Progenitor cell of endocrine pancreas (in vitro differentiated cells): ENCODE data around the gene SCYL3. TPM values are rescaled to one million over a fixed set of nuclear protein-coding genes. Genes with fewer than 3 reads are reported as not detected.

Source experiments
- DNase-seq: peaks from one replicate; pipeline ENCODE4 v3.0.0; 2021; ENCODE audit warnings: low spot score; ENCODE audit not compliant: unreplicated experiment
- H3K27ac Mint-ChIP-seq: 2 replicates; pipeline ENCODE4 v1.8.0; 2021; ENCODE audit warnings: mild to moderate bottlenecking, moderate library complexity, mixed read lengths
- H3K27me3 Mint-ChIP-seq: 2 replicates; pipeline ENCODE4 v1.8.0; 2021; ENCODE audit warnings: mixed read lengths
- H3K36me3 Mint-ChIP-seq: 2 replicates; pipeline ENCODE4 v1.8.0; 2022; ENCODE audit warnings: mixed read lengths; ENCODE audit not compliant: insufficient read depth
- H3K4me1 Mint-ChIP-seq: 2 replicates; pipeline ENCODE4 v1.8.0; 2021; ENCODE audit warnings: low read depth, mixed read lengths
- H3K4me3 Mint-ChIP-seq: 2 replicates; pipeline ENCODE4 v1.8.0; 2021; ENCODE audit warnings: low read depth, mild to moderate bottlenecking, moderate library complexity, mixed read lengths
- H3K9me3 Mint-ChIP-seq: 2 replicates; pipeline ENCODE4 v1.8.0; 2021; ENCODE audit warnings: low read depth, mixed read lengths
- total RNA-seq: library from RNA; stranded (reverse); gene quantifications from 2 replicates; pipeline ENCODE4 v1.2.1, GENCODE V29; 2021
- TF ChIP-seq, protein P1 (sequence below): fragments of 200-600 bp; sonication (generic); IDR thresholded peaks from one replicate; pipeline ENCODE4 v1.5.0; 2021; ENCODE audit warnings: antibody characterized with exemption, mild to moderate bottlenecking; ENCODE audit not compliant: unreplicated experiment

SCYL3 gene
- total RNA-seq, 1 donor from 2014 or later: 14.8 TPM

GRCh38 chr1:169860187-169860586 lies 33.5 kb downstream of the SCYL3 start:
- no peak overlapping the region for H3K27ac Mint-ChIP-seq
- H3K4me3 Mint-ChIP-seq: no peak overlapping the region
- peaks cover 34% of the 10 kb centered on the region for H3K36me3 Mint-ChIP-seq
- H3K27me3 Mint-ChIP-seq: no peaks in the 10 kb centered on the region
- H3K9me3 Mint-ChIP-seq: no peaks in the 10 kb centered on the region
- no peak for DNase-seq
- H3K4me1 Mint-ChIP-seq: peaks cover 1% of the 10 kb centered on the region
- TF ChIP-seq, protein P1, sequence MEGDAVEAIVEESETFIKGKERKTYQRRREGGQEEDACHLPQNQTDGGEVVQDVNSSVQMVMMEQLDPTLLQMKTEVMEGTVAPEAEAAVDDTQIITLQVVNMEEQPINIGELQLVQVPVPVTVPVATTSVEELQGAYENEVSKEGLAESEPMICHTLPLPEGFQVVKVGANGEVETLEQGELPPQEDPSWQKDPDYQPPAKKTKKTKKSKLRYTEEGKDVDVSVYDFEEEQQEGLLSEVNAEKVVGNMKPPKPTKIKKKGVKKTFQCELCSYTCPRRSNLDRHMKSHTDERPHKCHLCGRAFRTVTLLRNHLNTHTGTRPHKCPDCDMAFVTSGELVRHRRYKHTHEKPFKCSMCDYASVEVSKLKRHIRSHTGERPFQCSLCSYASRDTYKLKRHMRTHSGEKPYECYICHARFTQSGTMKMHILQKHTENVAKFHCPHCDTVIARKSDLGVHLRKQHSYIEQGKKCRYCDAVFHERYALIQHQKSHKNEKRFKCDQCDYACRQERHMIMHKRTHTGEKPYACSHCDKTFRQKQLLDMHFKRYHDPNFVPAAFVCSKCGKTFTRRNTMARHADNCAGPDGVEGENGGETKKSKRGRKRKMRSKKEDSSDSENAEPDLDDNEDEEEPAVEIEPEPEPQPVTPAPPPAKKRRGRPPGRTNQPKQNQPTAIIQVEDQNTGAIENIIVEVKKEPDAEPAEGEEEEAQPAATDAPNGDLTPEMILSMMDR: no peak

- no peaks in the 10 kb centered on the region for H3K4me1 Mint-ChIP-seq
- H3K27ac Mint-ChIP-seq: no peak overlapping the region
- peaks cover 36% of the 10 kb centered on the region for H3K36me3 Mint-ChIP-seq
- no peaks in the 10 kb centered on the region for H3K27me3 Mint-ChIP-seq
- H3K4me3 Mint-ChIP-seq: no peak overlapping the region
- no peak for DNase-seq
- TF ChIP-seq, protein P1: no peak
- H3K9me3 Mint-ChIP-seq: no peaks in the 10 kb centered on the region
Measured at GRCh38 chr1:169859001-169859400, 34.7 kb downstream of the SCYL3 start.

GRCh38 chr1:169858467-169858866 lies 35.2 kb downstream of the SCYL3 start:
- Mint-ChIP-seq H3K4me1 (no peaks in the 10 kb centered on the region), H3K27me3 (no peaks in the 10 kb centered on the region), H3K9me3 (no peaks in the 10 kb centered on the region), H3K4me3 (no peak overlapping the region), H3K27ac (no peak overlapping the region), H3K36me3 (peaks cover 37% of the 10 kb centered on the region)
- no peak for DNase-seq
- TF ChIP-seq, protein P1: no peak

GRCh38 chr1:169853341-169853740 lies 40.4 kb downstream of the SCYL3 start:
- Mint-ChIP-seq H3K27me3 (no peaks in the 10 kb centered on the region), H3K9me3 (no peaks in the 10 kb centered on the region), H3K4me1 (no peaks in the 10 kb centered on the region), H3K4me3 (no peak overlapping the region), H3K36me3 (peaks cover 29% of the 10 kb centered on the region), H3K27ac (no peak overlapping the region)
- DNase-seq: no peak
- TF ChIP-seq, protein P1: no peak

DNA sequence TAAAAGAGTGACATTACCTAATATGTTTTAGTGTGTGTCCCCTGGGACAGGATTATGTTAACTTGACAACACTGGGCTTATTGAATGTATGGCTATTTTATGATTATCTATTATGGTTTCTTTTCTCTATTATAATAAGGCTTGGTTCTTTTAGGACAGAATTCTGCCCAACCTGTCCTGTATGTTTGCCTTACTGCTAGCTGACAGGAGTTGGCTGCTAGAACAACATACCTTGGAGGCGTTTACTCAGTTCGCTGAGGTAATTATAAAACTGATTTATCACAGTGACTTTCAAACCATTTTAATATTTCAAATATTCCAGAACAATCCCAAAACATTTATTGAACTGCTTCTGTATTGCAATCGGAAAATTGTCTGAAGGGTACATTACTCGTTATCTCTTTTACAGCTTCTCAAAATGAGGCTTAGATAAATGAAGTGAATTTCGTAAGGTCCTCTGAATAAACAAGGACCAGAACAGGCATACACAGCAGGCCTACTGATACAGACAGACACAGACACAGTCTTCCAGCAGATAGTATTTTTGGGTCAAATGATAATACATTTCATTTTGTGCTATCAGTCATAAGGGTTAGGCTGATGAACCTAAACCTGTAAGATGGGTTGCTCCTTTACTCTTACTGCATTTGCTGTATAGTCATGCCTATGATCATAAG lies 44.2 kb downstream of the SCYL3 start:
- Mint-ChIP-seq H3K4me3 (no peak overlapping the region), H3K36me3 (peaks cover 31% of the 10 kb centered on the region), H3K27me3 (no peaks in the 10 kb centered on the region), H3K4me1 (no peaks in the 10 kb centered on the region), H3K9me3 (no peaks in the 10 kb centered on the region), H3K27ac (no peak overlapping the region)
- no peak for DNase-seq
- TF ChIP-seq, protein P1: no peak
